Left forelimb (tissue), 1 donor: Measurements from ENCODE around the gene MRPL55.

Source experiments
- DNase-seq: peaks from one replicate; pipeline ENCODE4 v3.0.0-alpha.2; 2018; ENCODE audit warnings: low spot score

Gene MRPL55

GRCh38 chr1:228109073-228109961, at the start of gene MRPL55:
MRPL55 (minus strand) TSS chr1:228109299; CDS start chr1:228108260, 1,039 bp downstream.
- DNase-seq: peak; percentile 100

GRCh38 chr1:228158151-228159007, 49.3 kb upstream of the MRPL55 start:
- no peak for DNase-seq

DNA sequence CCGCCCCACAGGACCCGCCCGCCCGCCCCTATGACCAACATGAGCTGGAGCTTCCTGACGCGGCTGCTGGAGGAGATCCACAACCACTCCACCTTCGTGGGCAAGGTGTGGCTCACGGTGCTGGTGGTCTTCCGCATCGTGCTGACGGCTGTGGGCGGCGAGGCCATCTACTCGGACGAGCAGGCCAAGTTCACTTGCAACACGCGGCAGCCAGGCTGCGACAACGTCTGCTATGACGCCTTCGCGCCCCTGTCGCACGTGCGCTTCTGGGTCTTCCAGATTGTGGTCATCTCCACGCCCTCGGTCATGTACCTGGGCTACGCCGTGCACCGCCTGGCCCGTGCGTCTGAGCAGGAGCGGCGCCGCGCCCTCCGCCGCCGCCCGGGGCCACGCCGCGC, 48.6 kb upstream of the MRPL55 start:
- DNase-seq: no peak

- no peak for DNase-seq
Measured at GRCh38 chr1:228156941-228157728, 48.0 kb upstream of the MRPL55 start.

DNA sequence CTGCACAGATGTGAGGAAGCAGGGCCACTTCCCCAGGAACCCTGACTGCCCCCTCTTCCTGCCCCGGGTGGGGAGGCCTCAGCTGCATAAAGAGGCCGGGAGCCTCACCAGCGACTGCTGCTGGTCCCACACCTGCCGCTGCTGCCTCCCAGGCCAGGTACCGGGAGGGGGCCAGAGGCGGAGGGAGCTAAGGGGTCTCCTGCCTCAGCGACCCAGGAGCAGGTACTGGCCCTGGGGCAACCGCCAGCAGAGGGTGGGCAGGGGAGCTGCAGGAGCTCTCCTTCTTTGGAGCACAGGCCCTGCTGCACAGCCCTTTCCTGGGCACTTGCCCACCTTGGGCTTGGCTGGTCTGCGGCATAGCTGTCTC, 47.4 kb upstream of the MRPL55 start:
- no peak for DNase-seq

DNA sequence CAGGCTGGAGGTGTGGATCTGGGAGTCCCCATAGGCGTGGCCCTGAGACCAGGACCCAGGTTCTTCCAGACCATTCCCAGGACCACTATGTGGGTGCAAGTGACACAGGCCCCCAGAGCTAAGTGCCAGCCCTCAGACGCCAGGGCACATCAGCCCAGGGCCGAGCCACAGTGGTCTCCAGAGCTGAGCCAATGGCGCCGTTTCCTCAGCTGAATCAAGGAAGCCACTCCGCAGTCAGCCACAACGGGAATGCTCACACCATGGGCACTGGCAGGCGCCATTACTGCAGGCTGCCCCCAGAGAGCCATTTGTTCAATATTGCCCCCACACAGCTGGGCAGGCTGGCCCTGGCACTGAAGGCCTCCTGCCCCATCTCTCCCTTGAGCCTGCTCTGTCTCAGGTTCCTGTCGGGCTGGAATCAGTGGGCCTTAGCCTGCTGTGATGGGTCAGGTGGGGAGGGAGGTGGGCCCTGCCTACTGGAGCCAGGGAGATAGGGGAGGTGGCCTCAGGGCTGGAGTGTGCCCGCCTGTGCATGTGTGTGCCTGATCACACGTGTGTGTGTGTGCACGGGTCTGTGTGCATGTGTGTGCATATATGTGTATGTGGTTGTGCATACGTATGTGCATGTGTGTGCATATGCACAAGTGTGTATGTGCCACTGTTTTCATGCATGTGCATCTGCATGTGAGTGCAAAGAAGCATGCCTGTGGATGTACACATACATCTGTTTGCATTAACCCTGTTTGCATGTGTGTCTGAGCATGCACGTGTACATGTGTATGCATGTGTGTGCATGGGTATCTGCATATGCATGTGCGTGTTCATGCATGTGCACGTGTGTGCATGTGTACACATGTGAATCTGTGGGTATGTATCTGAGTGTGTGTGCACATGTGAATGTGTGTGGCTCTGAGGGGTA, 46.8 kb upstream of the MRPL55 start:
- DNase-seq: no peak

- no peak for DNase-seq
Measured at GRCh38 chr1:228154670-228155571, 45.8 kb upstream of the MRPL55 start.

- no peak for DNase-seq
Measured at GRCh38 chr1:228154021-228154669, 45.0 kb upstream of the MRPL55 start.

DNA sequence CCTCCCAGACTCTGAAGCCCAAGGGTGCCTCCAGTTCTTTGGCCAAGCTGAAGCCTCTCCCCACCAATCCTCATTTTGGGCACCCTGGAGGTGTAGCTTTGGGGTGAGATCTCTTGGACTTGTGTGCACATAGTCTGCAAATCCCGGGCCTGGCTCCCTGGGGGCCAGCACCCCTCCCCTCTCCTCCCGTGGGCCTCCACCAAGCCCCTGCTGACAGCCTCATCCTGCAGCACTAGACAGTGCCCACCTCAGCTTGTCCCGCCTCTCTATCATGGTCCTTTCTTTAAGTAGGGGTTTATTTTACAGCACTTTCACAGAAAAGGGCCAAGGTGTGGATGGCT, 43.8 kb upstream of the MRPL55 start:
- DNase-seq: no peak

DNA sequence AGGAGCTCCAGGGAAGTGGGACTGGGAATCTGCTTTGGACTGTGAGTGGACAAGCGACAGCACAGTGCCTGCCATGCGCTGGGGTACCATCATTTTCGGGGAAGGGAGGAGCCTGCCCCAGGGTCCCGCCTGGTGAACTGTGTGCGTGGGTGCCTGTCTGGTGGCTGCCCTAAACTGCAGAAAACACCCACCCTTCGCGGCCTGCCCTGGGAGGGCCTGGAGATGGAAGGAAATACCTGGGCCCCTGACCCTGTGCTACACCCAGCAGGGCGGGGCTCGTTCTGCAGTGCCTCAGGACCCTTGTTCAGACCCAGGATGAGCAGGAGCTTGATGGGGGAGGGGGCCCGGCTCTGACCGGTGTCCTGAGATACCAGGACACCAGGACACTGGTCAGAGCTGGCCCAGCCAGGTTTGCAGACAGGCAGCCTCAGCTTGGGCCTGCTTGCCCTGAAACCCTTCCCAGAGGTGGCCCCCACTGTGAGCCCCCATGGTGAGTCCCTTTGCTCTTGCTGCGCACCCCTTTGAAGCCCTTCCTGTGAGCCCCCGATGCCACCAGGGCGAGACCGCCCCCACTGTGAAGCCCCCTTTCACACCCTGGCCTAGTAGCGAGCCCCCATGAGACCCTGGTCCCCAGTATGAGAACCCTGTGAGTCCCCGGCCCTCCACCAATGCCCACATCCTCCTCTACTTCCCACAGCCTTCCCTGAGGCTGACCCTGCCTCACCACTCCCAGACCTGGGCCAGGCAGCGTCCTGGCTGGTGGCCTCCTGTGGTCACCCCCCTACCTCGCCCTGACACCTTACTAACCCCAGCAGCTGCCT, 43.2 kb upstream of the MRPL55 start:
- DNase-seq: no peak

DNA sequence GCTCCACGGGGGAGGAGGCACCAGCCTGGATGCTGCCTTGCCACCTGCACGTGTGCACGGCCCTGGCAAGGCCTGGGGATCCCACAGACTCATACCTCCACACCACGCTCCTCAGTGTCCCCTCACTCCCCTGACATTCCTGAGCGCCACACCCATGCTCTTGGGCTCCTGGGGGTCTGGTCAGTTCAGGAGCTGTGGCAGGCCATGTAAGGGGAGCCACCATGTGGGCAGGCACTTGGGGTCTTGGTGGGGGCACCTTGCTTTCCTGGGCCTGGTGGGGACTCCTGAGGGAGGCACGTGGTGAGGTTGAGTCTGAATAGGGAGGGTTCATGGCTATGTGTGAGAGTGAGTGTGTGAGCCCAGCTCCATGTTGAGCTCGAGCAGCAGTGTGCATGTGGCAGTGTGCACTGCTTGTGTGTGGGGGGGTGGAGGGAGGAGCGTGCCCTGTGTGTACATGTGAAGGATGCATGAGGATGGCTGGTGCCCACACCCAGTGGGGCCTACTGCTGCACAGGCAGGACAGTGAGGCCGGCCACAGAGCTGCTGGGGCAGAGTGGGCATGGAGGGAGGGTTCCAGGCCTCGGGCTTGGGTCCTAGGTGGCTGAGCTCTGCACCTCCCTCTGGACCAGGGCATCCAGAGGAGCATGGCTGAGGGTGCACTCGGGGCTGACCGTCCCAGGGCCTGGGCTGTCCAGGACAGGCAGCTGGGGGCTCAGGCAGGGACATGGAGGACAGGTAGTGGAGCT, 42.3 kb upstream of the MRPL55 start:
- DNase-seq: peak; percentile 63

DNA sequence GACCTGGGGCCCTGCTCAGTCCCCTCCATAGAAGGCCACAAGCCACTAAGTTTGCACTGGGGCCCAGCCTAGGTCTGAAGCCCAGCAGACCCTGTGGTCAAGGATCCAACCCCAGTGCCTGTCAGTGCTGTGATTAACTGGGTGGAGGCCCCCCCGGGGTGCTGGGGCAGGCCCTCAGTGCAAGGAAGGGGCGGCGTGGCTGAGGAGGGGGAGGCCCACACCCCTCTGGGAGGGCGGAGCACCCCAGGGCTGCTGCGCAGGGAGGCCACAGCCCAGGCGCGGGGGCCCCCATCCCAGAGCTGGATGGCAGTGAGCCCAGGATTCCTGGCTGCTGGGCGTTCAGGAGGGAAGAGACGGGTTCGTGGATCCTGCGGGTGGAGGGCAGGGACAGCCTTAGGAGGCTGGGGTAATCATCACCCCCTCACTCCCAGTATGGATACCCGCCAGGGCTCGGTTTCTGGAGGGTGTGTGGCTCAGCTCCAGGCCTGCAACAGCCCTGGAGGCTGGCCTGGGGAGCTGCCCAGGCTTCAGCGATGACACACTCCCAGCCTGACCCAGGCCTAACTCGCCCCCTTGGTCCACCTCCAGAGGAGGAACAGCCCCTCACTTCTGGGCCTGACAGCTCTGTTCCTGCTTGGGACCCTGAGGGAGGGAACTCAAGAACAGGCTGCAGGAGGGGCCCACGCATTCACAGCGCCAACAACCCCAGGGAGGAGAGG, 41.5 kb upstream of the MRPL55 start:
- DNase-seq: peak; percentile 86

GRCh38 chr1:228150120-228150460, 41.0 kb upstream of the MRPL55 start:
- peak; percentile 65 for DNase-seq

DNA sequence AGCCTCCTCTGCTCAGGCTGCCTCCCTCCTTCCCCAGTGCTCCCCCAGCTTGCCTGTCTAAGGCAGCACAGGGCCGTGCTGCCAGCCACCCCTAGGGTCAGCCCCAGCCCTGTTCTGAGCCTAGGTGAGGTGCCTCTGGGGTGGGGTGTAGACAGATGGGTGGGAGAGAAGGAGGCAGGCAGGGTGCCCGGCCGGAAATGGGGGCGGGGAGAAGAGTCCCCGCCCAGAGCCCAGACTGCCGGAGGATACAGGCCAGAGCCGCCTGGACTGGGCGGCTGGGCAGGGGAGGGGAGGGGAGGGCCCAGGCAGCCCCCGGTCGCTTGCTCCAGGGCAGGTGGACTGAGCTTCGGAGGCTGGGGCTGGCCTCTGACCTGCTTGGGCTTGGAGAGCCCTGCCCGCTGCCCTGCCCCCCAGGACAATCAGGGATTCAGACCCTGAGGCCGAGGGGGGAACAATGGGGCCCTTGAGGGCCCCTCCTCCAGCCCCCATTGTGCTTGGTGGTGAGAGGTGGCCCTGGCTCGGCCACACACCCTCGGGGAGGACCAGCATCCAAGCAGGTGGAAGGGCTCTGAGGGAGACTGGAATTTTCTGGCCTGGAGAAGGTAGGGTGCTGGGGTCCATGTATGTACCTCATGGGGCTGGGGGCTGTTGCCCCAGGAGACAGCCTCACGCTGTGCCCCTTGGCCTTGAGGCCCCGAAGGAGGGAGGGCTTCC, 40.5 kb upstream of the MRPL55 start, which contains the start of gene GJC2:
TSS of gene GJC2 (plus strand) at position 525 of the 714 bp plus-strand sequence. CDS start 7,829 bp downstream, outside the sequence.
- peak; percentile 71 for DNase-seq

- no peak for DNase-seq
Measured at GRCh38 chr1:228148935-228149405, 39.9 kb upstream of the MRPL55 start.

GRCh38 chr1:228148196-228148861, 39.2 kb upstream of the MRPL55 start:
- DNase-seq: peak; percentile 58
